GM19193 (cell line): Measurements from ENCODE around the gene PKIB.

Experiments
- POLR2A ChIP-seq: IDR thresholded peaks from 4 replicates; pipeline ENCODE4 v1.6.1; 2011; ENCODE audit not compliant: insufficient read depth, insufficient read length; ENCODE audit errors: extremely low read depth

Gene PKIB

DNA sequence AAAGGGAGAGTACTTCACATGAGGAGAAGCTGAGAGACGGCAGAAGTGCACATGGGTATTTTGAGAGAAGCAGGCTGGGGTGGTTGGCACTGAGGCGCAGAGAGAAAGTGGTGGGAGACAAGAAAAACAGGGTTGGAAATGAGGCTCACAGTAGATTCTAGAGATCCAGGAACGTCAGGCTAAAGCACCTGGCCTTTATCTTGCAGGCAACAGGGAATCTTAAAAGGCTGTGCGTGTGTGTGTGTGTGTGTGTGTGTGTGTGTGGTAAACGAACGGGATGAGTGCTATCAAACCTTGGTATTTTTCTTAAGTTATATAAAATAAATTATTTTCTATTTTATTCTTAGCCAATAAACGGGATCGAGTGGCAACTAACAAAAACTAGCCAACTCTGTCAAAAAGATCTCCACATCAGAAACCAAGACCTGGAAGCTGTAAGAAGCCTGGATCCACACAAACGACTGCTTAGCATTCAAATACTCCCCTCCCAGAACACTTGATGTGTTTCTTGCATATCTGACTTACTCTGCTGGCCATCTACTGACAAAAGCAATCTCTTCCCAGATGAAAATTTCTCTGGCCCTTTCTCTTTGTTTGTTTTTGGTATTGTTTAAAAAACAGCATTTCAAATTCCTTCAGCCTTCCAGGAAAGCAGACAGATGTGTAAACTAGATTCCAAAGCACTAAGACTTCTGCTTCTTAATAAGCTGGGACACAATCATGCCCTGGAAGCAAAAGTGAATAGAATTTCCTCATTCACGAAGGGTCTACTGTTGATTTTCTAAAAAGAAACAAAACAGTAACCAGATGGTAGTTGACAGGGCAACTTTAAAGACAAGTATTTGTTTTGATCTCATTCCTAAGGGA is 124.6 kb downstream of the PKIB start:
- TF ChIP-seq POLR2A: no peak

DNA sequence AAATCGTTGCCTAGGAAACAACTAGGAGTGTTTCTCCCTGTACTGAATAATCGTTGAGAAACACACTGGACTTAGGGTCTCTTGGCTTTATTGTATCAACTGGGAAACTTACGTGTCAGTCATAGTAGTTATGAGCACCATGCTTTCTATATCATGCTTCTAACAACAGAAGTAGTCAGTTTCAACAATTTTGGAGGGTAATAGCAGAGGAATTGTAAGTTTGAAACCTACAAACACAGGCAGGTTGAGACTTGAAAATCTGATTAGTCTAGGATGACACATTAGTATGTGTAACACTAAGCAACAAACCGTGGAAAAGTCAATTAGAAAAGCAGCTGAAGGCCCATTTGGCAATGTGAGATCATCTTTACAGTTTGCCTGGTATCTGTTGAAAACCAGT is 125.4 kb downstream of the PKIB start:
- no peak for TF ChIP-seq POLR2A

DNA sequence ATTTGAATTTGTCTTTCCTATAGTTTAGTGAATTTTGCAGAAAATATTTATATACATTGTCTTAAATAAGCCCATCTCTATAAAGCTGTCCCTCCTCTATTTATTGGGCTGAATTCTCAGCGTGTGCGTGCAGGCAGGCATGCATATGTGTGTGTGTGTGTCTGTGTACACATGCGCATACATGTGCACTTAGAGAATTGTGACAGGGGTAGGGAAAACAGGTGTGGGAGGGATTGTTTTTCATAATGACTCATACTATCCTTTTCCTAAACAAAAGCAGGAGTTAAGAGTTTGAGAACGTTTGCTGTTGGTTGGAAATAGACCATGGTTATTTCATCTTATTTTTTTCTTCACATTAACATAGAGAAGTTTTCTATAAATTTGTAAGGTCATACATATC is 126.0 kb downstream of the PKIB start:
- TF ChIP-seq POLR2A: no peak

DNA sequence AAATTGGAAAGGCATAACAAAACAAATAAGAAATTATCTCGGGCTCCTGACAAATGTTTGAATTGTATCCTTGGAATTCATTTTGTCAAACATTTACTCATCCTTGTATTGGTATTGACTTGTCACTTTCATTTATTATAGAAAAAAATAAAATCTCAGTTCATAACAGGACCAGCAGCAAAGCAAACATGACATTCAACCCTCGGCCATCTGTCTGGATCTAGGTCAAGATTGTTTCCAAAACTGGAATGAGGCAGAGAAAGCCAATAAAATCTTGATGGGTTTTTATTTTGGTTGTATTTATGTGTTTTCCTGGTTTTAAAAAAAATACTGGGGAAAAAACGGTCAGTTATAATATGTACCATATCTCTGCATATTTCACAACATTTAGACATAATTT is 126.4 kb downstream of the PKIB start:
- no peak for TF ChIP-seq POLR2A

DNA sequence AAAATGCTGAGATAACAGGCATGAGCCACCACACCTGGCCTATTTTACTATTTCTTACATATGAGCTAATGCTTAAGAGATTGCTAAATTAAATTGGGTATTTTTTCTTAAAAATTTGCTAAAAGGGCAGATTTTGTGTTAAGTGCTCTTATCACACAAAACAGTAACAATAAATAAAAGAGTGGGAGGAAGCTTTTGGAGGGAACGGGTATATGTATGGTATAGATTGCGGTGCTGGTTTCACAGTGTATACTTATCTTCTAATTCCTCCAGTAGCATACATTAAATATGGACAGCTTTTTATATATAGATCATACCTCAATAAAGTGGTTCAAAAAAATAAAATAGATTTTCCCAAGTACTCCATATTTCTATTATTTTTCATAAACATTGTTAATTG is 129.9 kb downstream of the PKIB start:
- no peak for TF ChIP-seq POLR2A

DNA sequence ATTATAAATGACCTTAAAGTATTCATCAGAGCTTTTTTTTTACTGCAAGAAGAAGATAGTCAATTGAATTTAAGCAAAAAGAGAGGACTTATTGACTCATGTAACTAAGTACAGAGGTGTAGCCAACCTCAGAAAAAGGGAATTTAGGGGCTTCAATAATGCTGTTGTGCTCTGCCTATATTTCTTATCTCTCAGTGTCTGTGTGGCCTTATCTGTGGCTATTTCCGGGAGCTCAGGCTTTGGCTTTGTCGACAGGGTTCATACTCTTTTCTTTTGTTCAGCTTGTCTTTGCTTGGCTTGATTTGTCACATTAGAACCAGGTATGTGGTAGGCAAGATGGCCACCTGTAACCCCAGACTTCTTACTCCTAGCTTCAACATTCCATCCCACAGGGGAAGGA is 130.7 kb downstream of the PKIB start:
- no peak for TF ChIP-seq POLR2A

DNA sequence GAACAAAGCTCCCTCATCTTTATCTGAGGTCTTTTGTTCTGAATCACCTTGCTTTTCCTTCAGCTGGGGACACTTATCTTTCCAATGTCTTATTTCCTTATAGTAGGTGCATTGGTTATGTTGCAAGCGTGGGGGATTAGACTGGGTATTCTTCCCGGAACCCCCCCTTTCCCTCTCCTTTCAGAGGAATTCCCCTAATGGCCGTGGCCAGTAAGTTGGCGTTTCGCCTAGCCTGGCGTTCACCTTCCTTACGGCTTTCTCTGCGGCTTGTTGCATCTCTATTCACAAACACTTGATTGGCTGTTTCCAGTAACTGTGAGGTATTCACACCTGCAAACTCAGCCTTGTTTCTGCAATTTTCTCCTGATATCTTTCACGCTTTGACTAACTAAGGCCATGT is 136.5 kb downstream of the PKIB start:
- TF ChIP-seq POLR2A: no peak

DNA sequence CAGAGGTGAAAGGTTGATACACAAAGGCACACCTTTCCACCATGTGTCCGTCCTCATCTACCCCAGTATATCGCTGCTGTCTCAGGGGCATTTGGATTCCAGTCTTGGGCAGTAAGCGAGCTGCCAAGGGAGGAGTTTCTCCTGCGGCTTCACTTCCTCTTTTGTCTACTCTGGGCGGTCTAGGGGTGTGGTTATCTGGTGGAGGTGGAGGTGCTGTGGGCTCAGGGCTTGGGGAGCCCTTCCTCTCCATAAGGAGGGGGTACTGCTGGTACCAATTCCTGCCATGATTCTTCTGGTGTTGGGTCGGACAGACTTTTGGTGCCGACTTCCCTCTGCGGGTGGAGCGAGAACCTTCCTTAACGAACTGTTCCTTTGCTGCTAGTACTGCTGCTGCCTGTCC is 137.4 kb downstream of the PKIB start:
- TF ChIP-seq POLR2A: no peak

DNA sequence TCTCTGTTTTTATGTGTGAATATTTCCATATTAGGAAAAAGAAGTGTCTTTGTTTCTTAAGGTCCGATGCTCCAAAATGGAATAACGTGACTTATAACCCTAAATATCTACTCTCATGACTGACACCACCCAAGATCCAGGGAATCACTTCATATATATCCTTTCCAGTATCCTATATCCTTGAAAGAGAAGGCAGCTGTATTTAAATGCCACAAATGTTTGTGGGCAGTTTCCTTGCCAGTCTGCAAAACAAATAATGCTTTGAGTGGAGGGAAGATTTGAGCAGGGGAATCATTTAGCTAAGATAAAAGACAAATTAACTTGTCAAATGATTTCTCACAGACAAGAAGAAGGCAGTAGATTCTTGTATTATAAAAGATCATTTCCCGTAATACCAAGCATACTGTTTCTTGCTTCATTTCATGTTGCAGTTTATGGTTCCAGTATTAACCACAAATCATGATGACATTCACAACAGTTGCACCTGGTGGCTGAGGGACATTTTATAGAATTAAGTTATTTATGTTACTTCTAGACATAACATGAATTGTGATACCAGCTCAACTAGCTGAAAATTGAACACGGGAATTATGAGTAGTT is 139.3 kb downstream of the PKIB start:
- no peak for TF ChIP-seq POLR2A

DNA sequence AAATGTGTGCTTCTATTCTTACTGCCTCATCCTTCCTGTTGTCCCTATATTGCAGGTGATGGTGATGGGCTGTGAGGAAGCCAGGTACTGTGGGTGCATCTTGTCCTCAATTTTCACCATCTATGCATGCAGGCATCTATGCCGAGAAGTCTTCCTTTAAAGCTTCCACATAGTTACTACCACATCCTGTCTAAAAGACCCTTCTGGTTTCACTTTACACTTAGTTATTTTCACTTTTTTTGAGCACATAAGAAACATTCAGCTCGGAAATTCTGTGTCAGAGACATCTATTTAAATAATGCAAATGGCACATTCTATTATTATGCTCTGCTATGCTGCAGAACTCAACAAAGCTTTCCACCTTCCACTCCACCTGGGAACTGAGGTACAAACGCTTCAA is 141.1 kb downstream of the PKIB start:
- TF ChIP-seq POLR2A: no peak

DNA sequence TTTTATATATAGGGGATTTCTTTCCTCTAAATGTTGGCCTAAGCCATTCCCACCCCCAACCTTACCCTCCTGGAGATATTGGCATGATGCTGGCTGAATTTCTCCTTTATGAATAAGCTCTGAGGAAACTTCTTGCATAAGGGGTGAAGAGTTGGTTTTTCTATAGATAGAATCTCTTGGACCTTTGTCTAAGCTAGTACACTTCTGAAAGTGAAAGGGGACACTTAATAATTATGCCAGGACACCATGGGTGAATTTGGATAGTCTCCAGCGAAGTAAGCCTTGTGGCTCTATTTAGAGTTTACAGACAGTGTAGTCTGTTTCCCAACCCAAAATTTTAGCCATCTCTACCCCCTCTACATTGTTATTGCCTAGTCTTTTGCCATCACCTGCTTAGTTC is 142.3 kb downstream of the PKIB start:
- TF ChIP-seq POLR2A: no peak

DNA sequence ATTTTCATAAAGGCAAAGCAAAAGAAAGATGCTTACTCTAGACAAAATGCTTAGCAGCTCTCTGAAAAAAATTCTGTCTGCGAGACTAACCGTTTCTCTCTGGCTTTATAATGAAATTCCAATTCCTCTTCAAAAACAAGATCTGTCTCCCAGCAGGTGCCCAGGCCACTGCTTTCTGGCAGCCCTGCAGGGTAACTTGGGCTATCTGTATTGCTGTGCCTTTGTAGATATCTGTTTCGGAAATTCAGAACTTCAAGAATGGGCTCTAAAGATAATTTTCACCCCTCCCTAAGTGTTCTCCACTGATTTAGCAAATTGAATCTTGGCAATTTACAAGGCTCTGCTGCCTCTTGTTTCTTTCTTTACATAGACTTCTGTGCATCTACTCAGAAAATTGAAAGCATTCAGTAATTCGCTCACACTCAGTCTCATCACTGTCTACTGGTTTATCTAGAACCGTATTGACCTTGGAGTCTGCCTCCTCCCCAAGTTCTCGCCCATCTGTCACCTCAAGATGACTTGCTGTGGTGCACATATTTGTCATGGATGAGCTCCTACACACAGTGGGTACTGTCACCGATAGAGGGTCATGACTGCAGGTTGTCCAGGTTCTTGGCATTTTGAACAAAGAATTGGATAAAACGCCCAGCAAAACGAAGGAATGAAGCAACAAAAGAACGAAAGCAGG is 142.9 kb downstream of the PKIB start:
- no peak for TF ChIP-seq POLR2A

DNA sequence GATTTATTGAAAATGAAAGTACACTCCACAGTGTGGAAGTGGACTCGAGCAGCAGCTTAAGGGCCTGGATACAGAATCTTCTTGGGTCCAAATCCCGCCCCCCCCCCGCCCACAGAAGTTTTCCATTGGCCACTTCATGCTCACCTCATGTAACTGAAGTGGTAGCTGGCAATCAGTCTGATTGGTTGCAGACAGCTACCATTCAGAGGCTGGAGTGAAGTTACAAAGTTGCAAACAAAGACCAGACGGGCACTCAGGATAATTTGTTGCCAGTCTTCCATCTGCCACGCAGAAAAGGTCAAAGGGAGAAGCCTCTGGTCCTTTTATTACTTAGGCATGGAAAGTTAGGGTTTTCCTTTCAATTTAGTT is 143.5 kb downstream of the PKIB start:
- TF ChIP-seq POLR2A: no peak

DNA sequence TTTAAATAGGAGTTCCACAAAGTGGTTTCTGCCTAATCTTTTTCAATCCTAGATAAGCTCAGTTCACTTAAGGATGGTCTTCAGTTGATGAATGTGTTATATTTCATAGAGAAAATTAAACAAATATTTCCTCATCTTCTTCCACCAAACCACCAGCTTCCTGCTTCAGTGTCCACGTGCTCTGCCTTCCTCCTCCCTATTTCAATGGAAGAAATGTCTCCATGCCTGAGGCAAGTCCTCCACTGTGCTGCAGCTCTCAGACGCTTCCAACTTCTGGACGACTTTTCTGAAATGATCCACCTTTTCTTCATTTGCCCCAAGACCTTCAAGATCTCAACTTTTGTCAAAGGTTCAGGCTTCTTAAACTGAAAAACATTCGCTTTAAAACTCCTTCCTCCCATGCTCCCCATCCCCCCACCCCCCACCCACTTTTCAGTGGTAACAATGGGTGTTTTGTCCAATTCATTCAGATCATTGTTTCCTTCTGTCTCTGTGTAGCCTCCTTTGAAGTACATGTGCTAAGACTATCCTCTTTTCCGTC is 144.1 kb downstream of the PKIB start:
- TF ChIP-seq POLR2A: no peak

DNA sequence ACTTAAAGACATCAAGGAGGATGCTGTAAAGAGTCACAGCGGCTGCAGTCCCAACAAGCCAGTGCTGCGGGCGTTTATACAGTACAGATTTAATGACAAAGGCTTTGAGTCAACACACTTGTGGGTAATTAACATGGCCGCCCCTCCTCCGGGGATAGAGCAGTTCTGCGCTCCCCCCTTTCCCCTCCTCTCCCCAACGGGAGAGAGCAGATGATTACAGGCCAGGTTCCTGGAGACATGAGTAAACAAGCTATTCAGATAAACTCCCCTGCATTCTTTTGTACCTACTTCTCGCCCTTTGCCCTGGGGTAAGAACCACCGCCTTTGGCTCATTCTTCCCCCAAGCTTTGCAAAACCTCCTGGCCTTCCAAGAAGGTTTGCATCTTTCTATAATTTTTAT is 145.7 kb downstream of the PKIB start:
- no peak for TF ChIP-seq POLR2A

DNA sequence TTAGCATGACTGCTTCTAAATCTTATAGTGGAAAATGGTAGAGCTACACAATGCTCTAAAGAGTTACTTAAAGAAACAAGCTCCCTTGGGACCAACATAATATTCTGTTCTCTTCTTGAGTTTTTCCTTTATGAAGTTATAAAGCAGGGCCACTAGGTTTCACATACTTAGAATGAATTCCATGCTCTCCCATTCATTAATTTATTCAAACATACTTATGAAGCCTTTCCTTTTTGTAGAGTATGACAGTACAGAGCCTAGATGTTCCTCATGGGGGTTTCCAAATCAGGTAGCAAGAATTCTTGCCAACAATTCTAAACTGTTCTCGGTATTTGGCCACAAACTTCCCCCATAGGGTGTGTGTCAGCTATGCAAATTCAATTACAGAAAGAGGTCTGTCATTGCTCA is 148.7 kb downstream of the PKIB start:
- no peak for TF ChIP-seq POLR2A
